ENCODE results near the gene KNL1. TPM values are rescaled to one million over a fixed set of nuclear protein-coding genes. Genes with fewer than 3 reads are reported as not detected.

KNL1 gene
- total RNA-seq, 1 donor from 2014 or later: 6.2 TPM

- Mint-ChIP-seq H3K9me3 (ENCODE audit: unreplicated experiment) (no peaks in the 10 kb centered on the region), H3K27ac (ENCODE audit: unreplicated experiment) (no peak overlapping the region), H3K4me3 (ENCODE audit: unreplicated experiment) (no peak overlapping the region), H3K4me1 (ENCODE audit: unreplicated experiment) (peaks cover 4% of the 10 kb centered on the region), H3K36me3 (ENCODE audit: unreplicated experiment) (no peaks in the 10 kb centered on the region), H3K27me3 (ENCODE audit: unreplicated experiment) (no peaks in the 10 kb centered on the region)
- TF ChIP-seq CTCF (IDR thresholded peaks at IDR 0.05): no peak
- DNase-seq (ENCODE audit: extremely low spot score, unreplicated experiment): no peak
Measured at GRCh38 chr15:40600956-40601355, 6.9 kb downstream of the KNL1 start.

- no peak for TF ChIP-seq CTCF (IDR thresholded peaks at IDR 0.05)
- no peaks in the 10 kb centered on the region for H3K27me3 Mint-ChIP-seq (ENCODE audit: unreplicated experiment)
- H3K4me3 Mint-ChIP-seq (ENCODE audit: unreplicated experiment): no peak overlapping the region
- no peaks in the 10 kb centered on the region for H3K36me3 Mint-ChIP-seq (ENCODE audit: unreplicated experiment)
- no peaks in the 10 kb centered on the region for H3K9me3 Mint-ChIP-seq (ENCODE audit: unreplicated experiment)
- H3K4me1 Mint-ChIP-seq (ENCODE audit: unreplicated experiment): peaks cover 4% of the 10 kb centered on the region
- H3K27ac Mint-ChIP-seq (ENCODE audit: unreplicated experiment): no peak overlapping the region
- no peak for DNase-seq (ENCODE audit: extremely low spot score, unreplicated experiment)
Measured at GRCh38 chr15:40603935-40604334, 9.9 kb downstream of the KNL1 start.

DNA sequence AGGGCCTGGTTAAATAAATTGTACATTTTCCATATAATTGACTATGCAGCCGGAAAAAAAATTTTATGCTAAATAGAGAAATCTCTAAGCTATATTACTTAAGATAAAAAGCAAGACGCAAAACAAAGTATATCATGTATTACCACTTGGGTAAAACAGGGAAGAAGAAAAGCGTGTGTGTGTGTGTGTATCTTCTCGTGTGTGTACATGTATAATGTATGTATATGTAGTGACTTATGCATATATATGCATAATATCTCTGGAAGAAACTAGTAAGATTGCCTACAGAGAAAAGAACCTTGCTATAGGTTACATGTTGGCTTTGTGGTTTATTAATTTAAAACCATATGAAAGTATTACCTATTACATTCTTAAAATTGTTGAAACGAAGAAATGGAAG lies 19.0 kb downstream of the KNL1 start:
- no peaks in the 10 kb centered on the region for H3K27me3 Mint-ChIP-seq (ENCODE audit: unreplicated experiment)
- DNase-seq (ENCODE audit: extremely low spot score, unreplicated experiment): no peak
- H3K36me3 Mint-ChIP-seq (ENCODE audit: unreplicated experiment): peaks cover 2% of the 10 kb centered on the region
- no peaks in the 10 kb centered on the region for H3K9me3 Mint-ChIP-seq (ENCODE audit: unreplicated experiment)
- no peaks in the 10 kb centered on the region for H3K4me1 Mint-ChIP-seq (ENCODE audit: unreplicated experiment)
- no peak overlapping the region for H3K4me3 Mint-ChIP-seq (ENCODE audit: unreplicated experiment)
- no peak for TF ChIP-seq CTCF (IDR thresholded peaks at IDR 0.05)
- no peak overlapping the region for H3K27ac Mint-ChIP-seq (ENCODE audit: unreplicated experiment)

- TF ChIP-seq CTCF (IDR thresholded peaks at IDR 0.05): no peak
- H3K36me3 Mint-ChIP-seq (ENCODE audit: unreplicated experiment): peaks cover 2% of the 10 kb centered on the region
- H3K9me3 Mint-ChIP-seq (ENCODE audit: unreplicated experiment): no peaks in the 10 kb centered on the region
- H3K27ac Mint-ChIP-seq (ENCODE audit: unreplicated experiment): no peak overlapping the region
- no peak overlapping the region for H3K4me3 Mint-ChIP-seq (ENCODE audit: unreplicated experiment)
- no peaks in the 10 kb centered on the region for H3K27me3 Mint-ChIP-seq (ENCODE audit: unreplicated experiment)
- no peaks in the 10 kb centered on the region for H3K4me1 Mint-ChIP-seq (ENCODE audit: unreplicated experiment)
- DNase-seq (ENCODE audit: extremely low spot score, unreplicated experiment): no peak
Measured at GRCh38 chr15:40618023-40618422, 24.0 kb downstream of the KNL1 start.

GRCh38 chr15:40618906-40619305 lies 24.9 kb downstream of the KNL1 start:
- Mint-ChIP-seq H3K4me3 (ENCODE audit: unreplicated experiment) (no peak overlapping the region), H3K4me1 (ENCODE audit: unreplicated experiment) (no peaks in the 10 kb centered on the region), H3K9me3 (ENCODE audit: unreplicated experiment) (no peaks in the 10 kb centered on the region), H3K36me3 (ENCODE audit: unreplicated experiment) (peaks cover 2% of the 10 kb centered on the region), H3K27ac (ENCODE audit: unreplicated experiment) (no peak overlapping the region), H3K27me3 (ENCODE audit: unreplicated experiment) (no peaks in the 10 kb centered on the region)
- no peak for DNase-seq (ENCODE audit: extremely low spot score, unreplicated experiment)
- no peak for TF ChIP-seq CTCF (IDR thresholded peaks at IDR 0.05)

Data from osteocyte (in vitro differentiated cells).